GM12878 (cell line): ENCODE results near the gene RELT. TPM values are rescaled to one million over a fixed set of nuclear protein-coding genes. Genes with fewer than 3 reads are reported as not detected.

Experiments used
- HDGF ChIP-seq: fragments of 450-650 bp; IDR thresholded peaks from 2 replicates; pipeline ENCODE4 v1.6.1; 2016; ENCODE audit warnings: antibody characterized with exemption
- RAD21 ChIP-seq: IDR thresholded peaks from 2 replicates; pipeline ENCODE4 v1.6.1; 2011; ENCODE audit warnings: mild to moderate bottlenecking, low read depth, low read length, moderate library complexity; ENCODE audit not compliant: insufficient read depth
- SIN3A ChIP-seq: IDR thresholded peaks from 2 replicates; pipeline ENCODE4 v1.6.1; 2012; ENCODE audit warnings: low read depth, low read length, improper control_type of control experiment
- SMC3 ChIP-seq: IDR thresholded peaks from 2 replicates; pipeline ENCODE4 v1.6.1; 2011; ENCODE audit warnings: low read length, improper control_type of control experiment, borderline replicate concordance
- SP1 ChIP-seq: IDR thresholded peaks from one replicate; pipeline ENCODE4 v1.6.1; 2011; ENCODE audit warnings: low read depth, low read length
- SREBF2 ChIP-seq: IDR thresholded peaks from 2 replicates; pipeline ENCODE4 v1.6.1; 2012; ENCODE audit warnings: mild to moderate bottlenecking, low read length
- SUZ12 ChIP-seq: fragments of 200-600 bp; sonication (generic); IDR thresholded peaks from one replicate; pipeline ENCODE4 v1.6.1; 2018; ENCODE audit warnings: antibody characterized with exemption, mild to moderate bottlenecking; ENCODE audit not compliant: unreplicated experiment
- ZBED1 ChIP-seq: IDR thresholded peaks from 2 replicates; pipeline ENCODE4 v1.6.1; 2016; ENCODE audit warnings: borderline replicate concordance
- polyA plus RNA-seq, 11 experiments: library from polyadenylated mRNA; depleted of rRNA in 4 of 11; unstranded in 6 of 11; stranded (reverse) in 5 of 11; fragments of >200 nt; fragmentation: Nextera tagmentation in 4 of 11; fragmentation: Illumina TruSeq in 1 of 11; extraction: Ambion mirVana in 4 of 11; extraction: Trizol in 1 of 11; gene quantifications; 1 replicate in 1 of 11; 2 replicates in 10 of 11; pipeline versions ENCODE4 v1.2.1 to v1.2.3, GENCODE V29; 2011 to 2016; ENCODE audit warnings: inconsistent platforms in 2 of 11, missing spikeins in 2 of 11, low read depth in 1 of 11
- total RNA-seq, 4 experiments: library from RNA; depleted of rRNA in 3 of 4; stranded (reverse); fragments of >200 nt in 3 of 4; fragmentation: Illumina TruSeq in 1 of 4; extraction: Trizol in 1 of 4; gene quantifications; 2 replicates each; pipeline versions ENCODE4 v1.2.1 to v1.2.3, GENCODE V29; 2013 to 2021
- TF ChIP-seq, protein P1 (sequence below): fragments of 450-650 bp; IDR thresholded peaks from 2 replicates; pipeline ENCODE4 v1.6.1; 2017; ENCODE audit warnings: mild to moderate bottlenecking, moderate library complexity
- TF ChIP-seq, protein P2 (sequence below), 3 experiments: IDR thresholded peaks in 2 of 3; conservative IDR thresholded peaks in 1 of 3; 2 replicates each; pipeline ENCODE4 v1.5.1; 2011; ENCODE audit warnings: low read depth in 3 of 3, low read length in 3 of 3, mild to moderate bottlenecking in 3 of 3, control low read depth in 2 of 3, moderate library complexity in 2 of 3, inconsistent platforms in 1 of 3, mixed read lengths in 1 of 3; ENCODE audit not compliant: control insufficient read depth in 2 of 3, insufficient read depth in 1 of 3; ENCODE audit errors: extremely low read depth in 1 of 3

Gene RELT
- total and polyA plus RNA-seq, 10 of the 15 experiments (the other 5 are each of a cell fraction or from before 2014, with no cell fraction given): 1.2 to 28.5 (median 10.8) TPM

DNA sequence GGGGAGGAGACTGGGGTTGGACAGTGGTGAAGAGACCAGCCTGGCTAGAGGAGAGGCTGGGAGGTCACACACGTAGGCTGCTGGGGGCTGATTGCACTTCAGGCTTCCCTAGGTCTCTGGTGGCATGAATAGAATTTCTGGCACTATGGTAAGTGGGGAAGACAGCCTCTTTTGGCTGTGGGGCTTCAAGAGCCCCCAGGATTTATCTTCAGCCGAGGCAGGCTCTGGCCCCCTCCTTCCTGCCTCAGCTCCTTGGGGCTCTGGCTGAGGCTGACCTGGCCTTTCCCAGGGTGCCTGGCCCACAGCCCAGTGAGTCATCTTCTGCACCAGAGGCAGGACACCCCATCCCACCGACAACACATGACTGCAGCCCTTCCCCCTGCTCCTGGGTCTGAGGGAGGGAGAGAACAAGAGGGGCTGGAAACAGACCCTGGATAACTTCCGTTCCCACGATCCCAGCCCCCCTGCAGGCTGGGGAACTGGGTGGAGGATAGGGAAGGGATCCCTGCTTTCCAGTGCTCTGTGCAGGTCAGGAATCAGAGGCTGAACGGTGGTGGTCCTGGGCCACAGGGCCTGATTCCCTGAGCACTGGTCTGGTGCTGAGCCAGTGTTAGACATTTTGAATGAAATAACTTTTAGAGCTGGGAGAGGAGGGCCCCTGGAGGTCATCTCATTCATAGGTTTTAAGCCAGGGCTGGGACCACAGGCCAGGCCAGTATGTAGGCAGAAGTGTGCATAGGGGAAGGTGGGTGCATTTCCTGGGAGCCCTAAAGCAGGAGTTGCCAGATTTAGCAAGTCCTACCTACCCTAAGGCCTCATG is 41.6 kb upstream of the RELT start (continued):
- TF ChIP-seq, protein P1, sequence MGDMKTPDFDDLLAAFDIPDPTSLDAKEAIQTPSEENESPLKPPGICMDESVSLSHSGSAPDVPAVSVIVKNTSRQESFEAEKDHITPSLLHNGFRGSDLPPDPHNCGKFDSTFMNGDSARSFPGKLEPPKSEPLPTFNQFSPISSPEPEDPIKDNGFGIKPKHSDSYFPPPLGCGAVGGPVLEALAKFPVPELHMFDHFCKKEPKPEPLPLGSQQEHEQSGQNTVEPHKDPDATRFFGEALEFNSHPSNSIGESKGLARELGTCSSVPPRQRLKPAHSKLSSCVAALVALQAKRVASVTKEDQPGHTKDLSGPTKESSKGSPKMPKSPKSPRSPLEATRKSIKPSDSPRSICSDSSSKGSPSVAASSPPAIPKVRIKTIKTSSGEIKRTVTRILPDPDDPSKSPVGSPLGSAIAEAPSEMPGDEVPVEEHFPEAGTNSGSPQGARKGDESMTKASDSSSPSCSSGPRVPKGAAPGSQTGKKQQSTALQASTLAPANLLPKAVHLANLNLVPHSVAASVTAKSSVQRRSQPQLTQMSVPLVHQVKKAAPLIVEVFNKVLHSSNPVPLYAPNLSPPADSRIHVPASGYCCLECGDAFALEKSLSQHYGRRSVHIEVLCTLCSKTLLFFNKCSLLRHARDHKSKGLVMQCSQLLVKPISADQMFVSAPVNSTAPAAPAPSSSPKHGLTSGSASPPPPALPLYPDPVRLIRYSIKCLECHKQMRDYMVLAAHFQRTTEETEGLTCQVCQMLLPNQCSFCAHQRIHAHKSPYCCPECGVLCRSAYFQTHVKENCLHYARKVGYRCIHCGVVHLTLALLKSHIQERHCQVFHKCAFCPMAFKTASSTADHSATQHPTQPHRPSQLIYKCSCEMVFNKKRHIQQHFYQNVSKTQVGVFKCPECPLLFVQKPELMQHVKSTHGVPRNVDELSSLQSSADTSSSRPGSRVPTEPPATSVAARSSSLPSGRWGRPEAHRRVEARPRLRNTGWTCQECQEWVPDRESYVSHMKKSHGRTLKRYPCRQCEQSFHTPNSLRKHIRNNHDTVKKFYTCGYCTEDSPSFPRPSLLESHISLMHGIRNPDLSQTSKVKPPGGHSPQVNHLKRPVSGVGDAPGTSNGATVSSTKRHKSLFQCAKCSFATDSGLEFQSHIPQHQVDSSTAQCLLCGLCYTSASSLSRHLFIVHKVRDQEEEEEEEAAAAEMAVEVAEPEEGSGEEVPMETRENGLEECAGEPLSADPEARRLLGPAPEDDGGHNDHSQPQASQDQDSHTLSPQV: no peak
- TF ChIP-seq HDGF (0 out of 2 replicates have a peak, but pooled peaks have one; percentile 12), SREBF2 (no peak), ZBED1 (no peak), SMC3 (peak; percentile 41; the same call in 1 of the 2 replicates), SUZ12 (no peak), RAD21 (peak; percentile 71), SIN3A (no peak), SP1 (no peak)
- TF ChIP-seq, protein P2, sequence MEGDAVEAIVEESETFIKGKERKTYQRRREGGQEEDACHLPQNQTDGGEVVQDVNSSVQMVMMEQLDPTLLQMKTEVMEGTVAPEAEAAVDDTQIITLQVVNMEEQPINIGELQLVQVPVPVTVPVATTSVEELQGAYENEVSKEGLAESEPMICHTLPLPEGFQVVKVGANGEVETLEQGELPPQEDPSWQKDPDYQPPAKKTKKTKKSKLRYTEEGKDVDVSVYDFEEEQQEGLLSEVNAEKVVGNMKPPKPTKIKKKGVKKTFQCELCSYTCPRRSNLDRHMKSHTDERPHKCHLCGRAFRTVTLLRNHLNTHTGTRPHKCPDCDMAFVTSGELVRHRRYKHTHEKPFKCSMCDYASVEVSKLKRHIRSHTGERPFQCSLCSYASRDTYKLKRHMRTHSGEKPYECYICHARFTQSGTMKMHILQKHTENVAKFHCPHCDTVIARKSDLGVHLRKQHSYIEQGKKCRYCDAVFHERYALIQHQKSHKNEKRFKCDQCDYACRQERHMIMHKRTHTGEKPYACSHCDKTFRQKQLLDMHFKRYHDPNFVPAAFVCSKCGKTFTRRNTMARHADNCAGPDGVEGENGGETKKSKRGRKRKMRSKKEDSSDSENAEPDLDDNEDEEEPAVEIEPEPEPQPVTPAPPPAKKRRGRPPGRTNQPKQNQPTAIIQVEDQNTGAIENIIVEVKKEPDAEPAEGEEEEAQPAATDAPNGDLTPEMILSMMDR (IDR thresholded peaks at IDR 0.05 in 2 of 3, conservative IDR thresholded peaks at IDR 0.05 in 1 of 3; ENCODE audit: control insufficient read depth in 2 of 3, extremely low read depth in 1 of 3, insufficient read depth in 1 of 3, low read depth in 3 of 3, low read length in 3 of 3): peak in 2 of 3 experiments; percentile 25 to 62; a peak in 3 of 6 replicates
